GM23338 (cell line): ENCODE data around the gene BAG3. TPM values are rescaled to one million over a fixed set of nuclear protein-coding genes. Genes with fewer than 3 reads are reported as not detected.

Source experiments
- ATAC-seq: fragments of 200-7000 bp; cut with Tn5 transposase; 3 replicates; pipeline ENCODE4 v1.9.1; 2020
- DNase-seq: peaks from one replicate; pipeline ENCODE4 v3.0.0-alpha.2; 2015; ENCODE audit warnings: low spot score
- H2AFZ ChIP-seq: fragments of 200-600 bp; sonication (generic); 2 replicates; pipeline ENCODE4 v1.8.0; 2016; ENCODE audit warnings: antibody characterized with exemption, mild to moderate bottlenecking, moderate library complexity
- H3F3A ChIP-seq: fragments of 200-600 bp; sonication (generic); replicated peaks from 2 replicates; pipeline ENCODE4 v1.8.0; 2017; ENCODE audit warnings: antibody characterized with exemption, mixed run types, low read depth
- H3K27ac ChIP-seq: fragments of 200-600 bp; sonication (generic); 2 replicates; pipeline ENCODE4 v1.6.1; 2016; ENCODE audit warnings: low read depth
- H3K27me3 ChIP-seq: fragments of 200-600 bp; sonication (generic); 2 replicates; pipeline ENCODE4 v1.8.0; 2016; ENCODE audit warnings: mild to moderate bottlenecking, mixed run types, moderate library complexity; ENCODE audit not compliant: insufficient read depth
- H3K36me3 ChIP-seq: fragments of 200-600 bp; sonication (generic); 2 replicates; pipeline ENCODE4 v1.8.0; 2016; ENCODE audit warnings: mild to moderate bottlenecking; ENCODE audit not compliant: insufficient read depth
- H3K4me1 ChIP-seq: fragments of 200-600 bp; sonication (generic); 2 replicates; pipeline ENCODE4 v1.8.0; 2016; ENCODE audit warnings: mild to moderate bottlenecking, moderate library complexity; ENCODE audit not compliant: insufficient read depth
- H3K4me2 ChIP-seq: fragments of 200-600 bp; sonication (generic); 2 replicates; pipeline ENCODE4 v1.7.1; 2017; ENCODE audit warnings: mixed run types
- H3K4me3 ChIP-seq: fragments of 200-600 bp; sonication (generic); 2 replicates; pipeline ENCODE4 v1.6.1; 2016; ENCODE audit warnings: mixed run types
- H3K79me2 ChIP-seq: fragments of 200-600 bp; sonication (generic); replicated peaks from 2 replicates; pipeline ENCODE4 v1.8.0; 2017; ENCODE audit warnings: mild to moderate bottlenecking; ENCODE audit not compliant: insufficient read depth
- H3K9me2 ChIP-seq: fragments of 200-600 bp; sonication (generic); 2 replicates; pipeline ENCODE4 v1.8.0; 2017; ENCODE audit not compliant: insufficient read depth
- H4K20me1 ChIP-seq: fragments of 200-600 bp; sonication (generic); replicated peaks from 2 replicates; pipeline ENCODE4 v1.8.0; 2017; ENCODE audit warnings: mild to moderate bottlenecking; ENCODE audit not compliant: insufficient read depth
- H3K27ac Mint-ChIP-seq: 2 replicates; pipeline ENCODE4 v1.8.0; 2020; ENCODE audit warnings: inconsistent platforms, mild to moderate bottlenecking, moderate library complexity, mixed read lengths
- H3K27me3 Mint-ChIP-seq: 3 replicates; pipeline ENCODE4 v1.8.0; 2022; ENCODE audit warnings: low read depth, mild to moderate bottlenecking, moderate library complexity, mixed read lengths, inconsistent platforms; ENCODE audit not compliant: insufficient read depth, poor library complexity
- H3K36me3 Mint-ChIP-seq: 3 replicates; pipeline ENCODE4 v1.8.0; 2021; ENCODE audit warnings: low read depth, mild to moderate bottlenecking, inconsistent platforms, moderate library complexity, mixed read lengths
- H3K4me1 Mint-ChIP-seq: 3 replicates; pipeline ENCODE4 v1.8.0; 2020; ENCODE audit warnings: mild to moderate bottlenecking, inconsistent platforms, mixed read lengths
- H3K4me3 Mint-ChIP-seq: 3 replicates; pipeline ENCODE4 v1.8.0; 2021; ENCODE audit warnings: moderate library complexity, mild to moderate bottlenecking, inconsistent platforms, mixed read lengths
- H3K9me3 Mint-ChIP-seq: 3 replicates; pipeline ENCODE4 v1.8.0; 2020; ENCODE audit warnings: moderate library complexity, mild to moderate bottlenecking, inconsistent platforms, mixed read lengths
- CREB1 ChIP-seq: fragments of 250-450 bp; sonication (Bioruptor Pico); IDR thresholded peaks from 2 replicates; pipeline ENCODE4 v1.5.0; 2020; ENCODE audit warnings: low read depth, mild to moderate bottlenecking, moderate library complexity
- EZH2 ChIP-seq: fragments of 200-600 bp; sonication (generic); IDR thresholded peaks from one replicate; pipeline ENCODE4 v1.8.0; 2017; ENCODE audit warnings: antibody characterized with exemption, mild to moderate bottlenecking, low read depth; ENCODE audit not compliant: unreplicated experiment
- EZH2phosphoT487 ChIP-seq: fragments of 200-600 bp; sonication (generic); IDR thresholded peaks from one replicate; pipeline ENCODE4 v1.8.1; 2018; ENCODE audit warnings: antibody characterized with exemption; ENCODE audit not compliant: unreplicated experiment
- JUNB ChIP-seq: IDR thresholded peaks from one replicate; pipeline ENCODE4 v1.6.1; 2016; ENCODE audit warnings: antibody characterized with exemption; ENCODE audit not compliant: unreplicated experiment
- NANOG ChIP-seq: IDR thresholded peaks from 2 replicates; pipeline ENCODE4 v1.6.1; 2016; ENCODE audit warnings: antibody characterized with exemption, borderline replicate concordance
- POLR2AphosphoS5 ChIP-seq: IDR thresholded peaks from 2 replicates; pipeline ENCODE4 v1.6.1; 2016; ENCODE audit warnings: antibody characterized with exemption, low read depth
- REST ChIP-seq: IDR thresholded peaks from one replicate; pipeline ENCODE4 v1.6.1; 2018; ENCODE audit warnings: antibody characterized with exemption; ENCODE audit not compliant: unreplicated experiment
- STAT1 ChIP-seq: IDR thresholded peaks from one replicate; pipeline ENCODE4 v1.6.1; 2016; ENCODE audit warnings: antibody characterized with exemption; ENCODE audit not compliant: unreplicated experiment
- ZNF114 ChIP-seq: fragments of 250-450 bp; sonication (Bioruptor Pico); IDR thresholded peaks from 2 replicates; pipeline ENCODE4 v1.5.0; 2020; ENCODE audit warnings: mild to moderate bottlenecking, moderate library complexity
- ZNF331 ChIP-seq: fragments of 250-450 bp; sonication (Bioruptor Pico); IDR thresholded peaks from 2 replicates; pipeline ENCODE4 v1.5.0; 2020; ENCODE audit warnings: low read depth, mild to moderate bottlenecking, moderate library complexity
- ZNF462 ChIP-seq: fragments of 250-450 bp; sonication (Bioruptor Pico); IDR thresholded peaks from 2 replicates; pipeline ENCODE4 v1.5.0; 2020; ENCODE audit warnings: mild to moderate bottlenecking, moderate library complexity
- polyA plus RNA-seq: library from polyadenylated mRNA; unstranded; fragments of >200 nt; fragmentation: Nextera tagmentation; extraction: Ambion mirVana; gene quantifications from 2 replicates; pipeline ENCODE4 v1.2.1, GENCODE V29; 2016
- total RNA-seq: library from RNA; depleted of rRNA; stranded (reverse); fragments of >200 nt; shearing (Covaris generic); gene quantifications from 2 replicates; pipeline ENCODE4 v1.2.3, GENCODE V29; 2014
- TF ChIP-seq, protein P1 (sequence below): IDR thresholded peaks from 2 replicates; pipeline ENCODE4 v1.6.1; 2016; ENCODE audit warnings: antibody characterized with exemption
- TF ChIP-seq, protein P2 (sequence below), 2 experiments: fragments of 200-600 bp in 1 of 2; sonication (generic) in 1 of 2; conservative IDR thresholded peaks; 2 replicates each; pipeline versions ENCODE4 v1.5.1 to v1.6.1; 2016 to 2017; ENCODE audit warnings: antibody characterized with exemption in 2 of 2, low read depth in 2 of 2, mild to moderate bottlenecking in 2 of 2, moderate library complexity in 1 of 2

Gene BAG3
- total and polyA plus RNA-seq, 2 experiments from 2014 or later: 8.2 to 8.4 TPM

GRCh38 chr10:119677126-119677525 lies 25.9 kb downstream of the BAG3 start:
- Histone ChIP-seq H3K4me2 (no peak overlapping the region), H3F3A (no peaks in the 10 kb centered on the region), H3K4me3 (no peak overlapping the region), H4K20me1 (no peaks in the 10 kb centered on the region), H3K4me1 (no peaks in the 10 kb centered on the region), H3K9me2 (no peaks in the 10 kb centered on the region), H3K27me3 (no peaks in the 10 kb centered on the region), H3K27ac (no peak overlapping the region), H3K79me2 (no peaks in the 10 kb centered on the region), H2AFZ (no peak overlapping the region), H3K36me3 (peaks cover 9% of the 10 kb centered on the region; the same call in 1 of the 2 replicates)
- Mint-ChIP-seq H3K9me3 (peaks cover 2% of the 10 kb centered on the region; the same call in 2 of the 3 replicates), H3K4me1 (peaks cover 11% of the 10 kb centered on the region), H3K27ac (no peak overlapping the region), H3K4me3 (no peak overlapping the region), H3K36me3 (peaks cover 19% of the 10 kb centered on the region), H3K27me3 (peaks cover 3% of the 10 kb centered on the region)
- DNase-seq (no peak), ATAC-seq (no peak)
- TF ChIP-seq EZH2: no peak
- TF ChIP-seq REST: no peak
- TF ChIP-seq EZH2phosphoT487: no peak
- TF ChIP-seq ZNF331 (CRISPR knock-in tag): no peak
- TF ChIP-seq, protein P1, sequence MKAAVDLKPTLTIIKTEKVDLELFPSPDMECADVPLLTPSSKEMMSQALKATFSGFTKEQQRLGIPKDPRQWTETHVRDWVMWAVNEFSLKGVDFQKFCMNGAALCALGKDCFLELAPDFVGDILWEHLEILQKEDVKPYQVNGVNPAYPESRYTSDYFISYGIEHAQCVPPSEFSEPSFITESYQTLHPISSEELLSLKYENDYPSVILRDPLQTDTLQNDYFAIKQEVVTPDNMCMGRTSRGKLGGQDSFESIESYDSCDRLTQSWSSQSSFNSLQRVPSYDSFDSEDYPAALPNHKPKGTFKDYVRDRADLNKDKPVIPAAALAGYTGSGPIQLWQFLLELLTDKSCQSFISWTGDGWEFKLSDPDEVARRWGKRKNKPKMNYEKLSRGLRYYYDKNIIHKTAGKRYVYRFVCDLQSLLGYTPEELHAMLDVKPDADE: no peak
- no peak for TF ChIP-seq JUNB
- TF ChIP-seq ZNF462: no peak
- TF ChIP-seq CREB1 (CRISPR knock-in tag): no peak
- TF ChIP-seq POLR2AphosphoS5: no peak
- no peak for TF ChIP-seq STAT1
- TF ChIP-seq, protein P2, sequence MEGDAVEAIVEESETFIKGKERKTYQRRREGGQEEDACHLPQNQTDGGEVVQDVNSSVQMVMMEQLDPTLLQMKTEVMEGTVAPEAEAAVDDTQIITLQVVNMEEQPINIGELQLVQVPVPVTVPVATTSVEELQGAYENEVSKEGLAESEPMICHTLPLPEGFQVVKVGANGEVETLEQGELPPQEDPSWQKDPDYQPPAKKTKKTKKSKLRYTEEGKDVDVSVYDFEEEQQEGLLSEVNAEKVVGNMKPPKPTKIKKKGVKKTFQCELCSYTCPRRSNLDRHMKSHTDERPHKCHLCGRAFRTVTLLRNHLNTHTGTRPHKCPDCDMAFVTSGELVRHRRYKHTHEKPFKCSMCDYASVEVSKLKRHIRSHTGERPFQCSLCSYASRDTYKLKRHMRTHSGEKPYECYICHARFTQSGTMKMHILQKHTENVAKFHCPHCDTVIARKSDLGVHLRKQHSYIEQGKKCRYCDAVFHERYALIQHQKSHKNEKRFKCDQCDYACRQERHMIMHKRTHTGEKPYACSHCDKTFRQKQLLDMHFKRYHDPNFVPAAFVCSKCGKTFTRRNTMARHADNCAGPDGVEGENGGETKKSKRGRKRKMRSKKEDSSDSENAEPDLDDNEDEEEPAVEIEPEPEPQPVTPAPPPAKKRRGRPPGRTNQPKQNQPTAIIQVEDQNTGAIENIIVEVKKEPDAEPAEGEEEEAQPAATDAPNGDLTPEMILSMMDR (conservative IDR thresholded peaks at IDR 0.05; ENCODE audit: low read depth in 2 of 2): no peak
- TF ChIP-seq ZNF114 (CRISPR knock-in tag): no peak
- no peak for TF ChIP-seq NANOG
